Muscle layer of colon (tissue), 2 donors: ENCODE measurements around the gene PORCN.

ENCODE experiments used
- H3K27ac ChIP-seq: one replicate; pipeline ENCODE4 v1.7.0; 2013; ENCODE audit warnings: low read depth, mild to moderate bottlenecking, low read length, moderate library complexity
- H3K27me3 ChIP-seq, 2 donors: one replicate each; pipeline ENCODE4 v1.7.0; 2013; ENCODE audit warnings: low read length in 2 of 2, mild to moderate bottlenecking in 2 of 2; ENCODE audit not compliant: insufficient read depth in 2 of 2, control insufficient read depth in 1 of 2
- H3K36me3 ChIP-seq: one replicate; pipeline ENCODE4 v1.7.0; 2013; ENCODE audit warnings: mild to moderate bottlenecking, low read length; ENCODE audit not compliant: insufficient read depth
- H3K4me1 ChIP-seq: one replicate; pipeline ENCODE4 v1.7.0; 2013; ENCODE audit warnings: mild to moderate bottlenecking, low read length; ENCODE audit not compliant: insufficient read depth
- H3K4me3 ChIP-seq, 2 donors: one replicate each; pipeline ENCODE4 v1.7.0; 2013; ENCODE audit warnings: low read length in 2 of 2, low read depth in 1 of 2, mild to moderate bottlenecking in 1 of 2, moderate library complexity in 1 of 2
- H3K9ac ChIP-seq: one replicate; pipeline ENCODE4 v1.7.0; 2013; ENCODE audit warnings: low read length
- H3K9me3 ChIP-seq: one replicate; pipeline ENCODE4 v1.7.0; 2013; ENCODE audit warnings: mild to moderate bottlenecking, low read length
- donor health status: abdominal sarcoma.
- donor health status: Adenocarcinoma of cecum.

The PORCN gene

GRCh38 chrX:48470110-48470832, 38.5 kb upstream of the PORCN start, which contains the start of gene SLC38A5:
Gene SLC38A5 (minus strand): TSS chrX:48470260. CDS start chrX:48467924, 2,336 bp downstream.
- H3K4me3 ChIP-seq = no peak within 1 kb of the TSS
- no peaks in the 10 kb centered on the region for H3K9me3 ChIP-seq
- H3K9ac ChIP-seq = no peak within 1 kb of the TSS
- no peak within 1 kb of the TSS for H3K27ac ChIP-seq
- H3K4me1 ChIP-seq = no peaks in the 10 kb centered on the region
- peaks cover 0 to 10% of the 10 kb centered on the region in 2 donors for H3K27me3 ChIP-seq
- no peaks in the 10 kb centered on the region for H3K36me3 ChIP-seq

GRCh38 chrX:48470833-48471118, 38.0 kb upstream of the PORCN start:
- peaks cover 0 to 10% of the 10 kb centered on the region in 2 donors for H3K27me3 ChIP-seq
- H3K27ac ChIP-seq = no peak overlapping the region
- H3K4me3 ChIP-seq = no peak overlapping the region
- H3K4me1 ChIP-seq = no peaks in the 10 kb centered on the region
- no peak overlapping the region for H3K9ac ChIP-seq
- H3K36me3 ChIP-seq = no peaks in the 10 kb centered on the region
- H3K9me3 ChIP-seq = no peaks in the 10 kb centered on the region

GRCh38 chrX:48471504-48471903, 37.3 kb upstream of the PORCN start:
- H3K27ac ChIP-seq = no peak overlapping the region

GRCh38 chrX:48472225-48472624, 36.6 kb upstream of the PORCN start:
- Histone ChIP-seq H3K27ac (no peak overlapping the region), H3K4me3 (no peak overlapping the region), H3K9me3 (no peaks in the 10 kb centered on the region), H3K4me1 (no peaks in the 10 kb centered on the region), H3K27me3 (peaks cover 0 to 10% of the 10 kb centered on the region in 2 donors), H3K9ac (no peak overlapping the region), H3K36me3 (no peaks in the 10 kb centered on the region)

More at GRCh38 chrX:48471504-48471903, 37.3 kb upstream of the PORCN start:
- Histone ChIP-seq H3K4me1 (no peaks in the 10 kb centered on the region), H3K36me3 (no peaks in the 10 kb centered on the region), H3K27me3 (peaks cover 0 to 10% of the 10 kb centered on the region in 2 donors), H3K9me3 (no peaks in the 10 kb centered on the region), H3K4me3 (no peak overlapping the region), H3K9ac (no peak overlapping the region)

DNA sequence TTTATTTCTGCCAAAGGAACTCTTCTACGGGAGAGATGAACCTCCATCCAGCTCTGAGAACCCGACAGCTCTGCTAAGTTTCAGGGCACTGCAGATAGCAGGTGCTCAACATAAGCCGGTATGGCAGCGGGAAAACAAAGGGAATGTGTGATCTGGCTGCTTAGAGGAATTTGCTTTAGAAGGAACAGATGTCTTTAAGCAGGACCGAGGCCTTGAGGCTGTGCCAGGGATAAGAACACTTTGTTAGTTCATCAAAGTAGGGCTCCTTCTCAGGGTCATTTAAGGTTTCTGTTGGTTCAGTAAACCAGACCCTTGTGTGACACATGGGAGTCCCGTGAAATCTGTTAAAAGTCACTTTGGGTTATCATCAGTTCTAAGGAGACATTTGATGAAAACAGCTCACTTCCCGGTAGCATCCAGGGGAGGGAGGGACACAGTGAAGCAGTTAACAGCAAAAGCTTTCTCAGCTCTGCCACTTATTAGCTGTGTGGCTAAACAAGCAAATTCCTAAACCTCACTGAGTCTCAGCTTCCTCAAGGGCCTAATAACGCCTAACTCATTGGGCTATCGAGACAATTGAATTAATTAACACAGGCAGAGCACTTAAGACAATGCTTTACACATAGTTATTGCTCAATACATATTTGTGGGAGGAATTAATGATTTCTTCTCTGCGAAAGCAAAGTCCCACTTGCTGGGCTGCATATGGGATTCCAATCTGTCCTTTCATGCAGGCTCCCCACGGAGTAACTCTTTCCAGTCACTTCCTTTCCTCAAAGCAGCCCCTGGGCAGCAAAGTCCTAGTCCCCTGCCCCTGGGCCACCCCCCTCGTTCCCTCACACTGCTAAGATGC, 35.7 kb upstream of the PORCN start:
- no peak overlapping the region for H3K4me3 ChIP-seq
- no peaks in the 10 kb centered on the region for H3K4me1 ChIP-seq
- no peaks in the 10 kb centered on the region for H3K9me3 ChIP-seq
- peaks cover 0 to 10% of the 10 kb centered on the region in 2 donors for H3K27me3 ChIP-seq
- H3K27ac ChIP-seq = no peak overlapping the region
- no peak overlapping the region for H3K9ac ChIP-seq
- no peaks in the 10 kb centered on the region for H3K36me3 ChIP-seq

DNA sequence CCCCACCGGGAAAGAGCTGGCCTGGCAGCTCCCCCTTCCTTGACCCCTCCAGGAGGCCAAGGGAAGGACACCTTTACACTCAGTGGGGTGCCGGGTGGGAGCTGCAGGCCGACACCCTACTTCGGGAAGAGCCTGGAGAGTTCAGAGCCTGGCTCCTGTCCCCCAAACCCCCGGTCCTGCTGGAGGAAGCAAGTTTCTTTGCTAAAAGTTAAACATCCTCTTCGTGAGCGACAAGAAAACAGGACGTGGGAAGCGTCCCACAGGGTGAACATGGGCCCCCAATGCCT, 35.1 kb upstream of the PORCN start:
- H3K4me1 ChIP-seq = no peaks in the 10 kb centered on the region
- no peak overlapping the region for H3K9ac ChIP-seq
- H3K27me3 ChIP-seq = peaks cover 0 to 10% of the 10 kb centered on the region in 2 donors
- H3K27ac ChIP-seq = no peak overlapping the region
- H3K36me3 ChIP-seq = no peaks in the 10 kb centered on the region
- no peak overlapping the region for H3K4me3 ChIP-seq
- no peaks in the 10 kb centered on the region for H3K9me3 ChIP-seq

GRCh38 chrX:48474127-48474526, 34.7 kb upstream of the PORCN start:
- H3K4me3 ChIP-seq = no peak overlapping the region
- H3K27ac ChIP-seq = no peak overlapping the region
- no peak overlapping the region for H3K9ac ChIP-seq
- no peaks in the 10 kb centered on the region for H3K4me1 ChIP-seq
- H3K27me3 ChIP-seq = peaks cover 0 to 5% of the 10 kb centered on the region in 2 donors
- no peaks in the 10 kb centered on the region for H3K36me3 ChIP-seq
- no peaks in the 10 kb centered on the region for H3K9me3 ChIP-seq

DNA sequence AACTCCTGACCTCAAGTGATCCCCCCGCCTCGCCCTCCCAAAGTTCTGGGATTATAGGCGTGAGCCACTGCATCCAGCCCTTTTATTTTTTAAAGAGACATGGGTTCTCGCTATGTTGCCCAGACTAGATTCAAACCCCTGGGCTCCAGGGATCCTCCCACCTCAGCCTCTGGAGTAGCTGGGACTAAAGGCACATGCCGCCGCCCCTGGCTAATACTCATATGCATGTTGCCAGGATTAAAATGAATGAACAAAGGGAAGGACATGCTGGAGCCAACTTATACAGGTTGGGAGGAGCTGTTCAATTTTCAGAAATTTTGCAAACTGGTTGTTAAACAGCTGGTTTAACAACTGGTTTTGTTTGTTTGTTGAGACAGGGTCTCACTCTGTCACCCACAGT, 34.2 kb upstream of the PORCN start:
- Histone ChIP-seq H3K27ac (no peak overlapping the region), H3K4me1 (no peaks in the 10 kb centered on the region), H3K4me3 (no peak overlapping the region), H3K9me3 (no peaks in the 10 kb centered on the region), H3K36me3 (no peaks in the 10 kb centered on the region), H3K9ac (no peak overlapping the region), H3K27me3 (peaks cover 0 to 4% of the 10 kb centered on the region in 2 donors)

DNA sequence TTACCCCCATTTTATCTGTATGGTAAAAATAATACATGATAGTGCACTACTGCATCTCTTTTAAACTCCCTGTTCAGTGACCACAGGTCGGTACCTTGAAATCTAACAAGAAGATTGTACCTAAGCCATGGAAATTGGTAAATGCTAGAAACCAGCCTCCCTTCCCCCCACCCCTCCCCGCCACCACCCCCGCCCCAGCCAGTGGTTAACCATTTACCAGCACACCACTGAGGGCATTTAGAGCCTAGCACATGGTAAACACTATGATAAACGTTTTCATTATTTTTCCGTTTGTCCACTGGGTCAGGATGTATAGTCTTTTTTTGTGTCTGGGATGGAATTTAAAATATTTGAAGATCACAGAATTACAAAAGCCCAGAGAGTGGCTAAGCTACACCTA, 33.5 kb upstream of the PORCN start:
- no peaks in the 10 kb centered on the region for H3K9me3 ChIP-seq
- H3K4me1 ChIP-seq = no peaks in the 10 kb centered on the region
- H3K36me3 ChIP-seq = no peaks in the 10 kb centered on the region
- peaks cover 0 to 2% of the 10 kb centered on the region in 2 donors for H3K27me3 ChIP-seq
- no peak overlapping the region for H3K27ac ChIP-seq
- H3K9ac ChIP-seq = no peak overlapping the region
- H3K4me3 ChIP-seq = peak overlapping the region in 1 of 2 donors; percentile 65

- no peaks in the 10 kb centered on the region for H3K27me3 ChIP-seq
- H3K36me3 ChIP-seq = no peaks in the 10 kb centered on the region
- peak within 1 kb of the TSS; percentile 58 for H3K27ac ChIP-seq
- H3K4me1 ChIP-seq = no peaks in the 10 kb centered on the region
- H3K4me3 ChIP-seq = peak within 1 kb of the TSS; percentile 65 to 71
- peak within 1 kb of the TSS; percentile 44 for H3K9ac ChIP-seq
- no peaks in the 10 kb centered on the region for H3K9me3 ChIP-seq
These were observed 32.8 kb upstream of the PORCN start, which contains the start of gene FTSJ1 for GRCh38 chrX:48475774-48476577. Gene FTSJ1 (plus strand): TSS chrX:48476199. CDS start chrX:48478048, 1,849 bp downstream.

- no peaks in the 10 kb centered on the region for H3K27me3 ChIP-seq
- H3K9me3 ChIP-seq = no peaks in the 10 kb centered on the region
- H3K4me3 ChIP-seq = peak overlapping the region; percentile 65 to 71
- no peak overlapping the region for H3K27ac ChIP-seq
- H3K4me1 ChIP-seq = no peaks in the 10 kb centered on the region
- peak overlapping the region; percentile 44 for H3K9ac ChIP-seq
- peaks cover 6% of the 10 kb centered on the region for H3K36me3 ChIP-seq
These were observed 31.9 kb upstream of the PORCN start for GRCh38 chrX:48476919-48477318.
